HL-60 (cell line): ENCODE measurements around the gene OR52I2.

Source experiments
- DNase-seq, 2 experiments: peaks; one replicate each; pipeline ENCODE4 v3.0.0-alpha.2; 2010 to 2020; ENCODE audit warnings: low read depth in 1 of 2, low spot score in 1 of 2
- H3K27ac ChIP-seq: fragments of 250-450 bp; sonication (Bioruptor Pico); replicated peaks from 2 replicates; pipeline ENCODE4 v1.5.1; 2020; ENCODE audit warnings: mild to moderate bottlenecking, moderate library complexity
- H3K27me3 ChIP-seq: fragments of 250-450 bp; sonication (Bioruptor Pico); 2 replicates; pipeline ENCODE4 v1.5.1; 2021; ENCODE audit warnings: mild to moderate bottlenecking, moderate library complexity; ENCODE audit not compliant: insufficient read depth, poor library complexity, severe bottlenecking
- H3K4me3 ChIP-seq: replicated peaks from 2 replicates; pipeline ENCODE4 v1.5.1; 2011; ENCODE audit warnings: mild to moderate bottlenecking, control low read depth, low read length; ENCODE audit not compliant: insufficient read depth
- GABPA ChIP-seq: IDR thresholded peaks from 2 replicates; pipeline ENCODE4 v1.6.1; 2012; ENCODE audit warnings: low read depth
- POLR2AphosphoS5 ChIP-seq: IDR thresholded peaks from 2 replicates; pipeline ENCODE4 v1.6.1; 2012; ENCODE audit warnings: low read depth
- SPI1 ChIP-seq: IDR thresholded peaks from 2 replicates; pipeline ENCODE4 v1.6.1; 2012; ENCODE audit warnings: low read depth, mild to moderate bottlenecking, borderline replicate concordance
- TF ChIP-seq, protein P1 (sequence below): IDR thresholded peaks from 2 replicates; pipeline ENCODE4 v1.6.1; 2012; ENCODE audit warnings: low read depth; ENCODE audit not compliant: insufficient replicate concordance
- TF ChIP-seq, protein P2 (sequence below): IDR thresholded peaks from one replicate; pipeline ENCODE4 v1.5.1; 2011; ENCODE audit warnings: low read length, control low read depth, inconsistent platforms; ENCODE audit not compliant: insufficient read depth

Gene OR52I2

DNA sequence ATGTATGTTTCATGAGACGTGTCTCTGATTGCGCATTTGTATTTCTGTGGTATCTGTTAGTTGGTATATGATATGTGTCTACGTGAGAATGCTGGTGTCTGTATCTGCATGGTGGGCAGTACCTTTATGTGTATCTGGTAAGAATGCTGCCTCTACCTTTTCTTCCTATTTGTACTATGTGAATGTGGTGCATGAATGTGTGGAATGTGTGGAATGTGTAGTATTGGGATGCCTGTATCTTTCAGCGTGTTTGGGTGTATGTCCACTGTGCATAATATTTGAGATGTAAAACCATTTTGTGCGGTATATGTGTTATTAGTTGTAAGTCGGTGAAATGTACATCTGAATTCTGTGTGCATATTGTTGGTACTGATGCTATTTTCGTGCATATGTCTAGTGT is 60.0 kb downstream of the OR52I2 start:
- DNase-seq = no peak
- peaks cover 1% of the 10 kb centered on the region for H3K27me3 ChIP-seq
- H3K27ac ChIP-seq = no peak overlapping the region
- TF ChIP-seq, protein P1, sequence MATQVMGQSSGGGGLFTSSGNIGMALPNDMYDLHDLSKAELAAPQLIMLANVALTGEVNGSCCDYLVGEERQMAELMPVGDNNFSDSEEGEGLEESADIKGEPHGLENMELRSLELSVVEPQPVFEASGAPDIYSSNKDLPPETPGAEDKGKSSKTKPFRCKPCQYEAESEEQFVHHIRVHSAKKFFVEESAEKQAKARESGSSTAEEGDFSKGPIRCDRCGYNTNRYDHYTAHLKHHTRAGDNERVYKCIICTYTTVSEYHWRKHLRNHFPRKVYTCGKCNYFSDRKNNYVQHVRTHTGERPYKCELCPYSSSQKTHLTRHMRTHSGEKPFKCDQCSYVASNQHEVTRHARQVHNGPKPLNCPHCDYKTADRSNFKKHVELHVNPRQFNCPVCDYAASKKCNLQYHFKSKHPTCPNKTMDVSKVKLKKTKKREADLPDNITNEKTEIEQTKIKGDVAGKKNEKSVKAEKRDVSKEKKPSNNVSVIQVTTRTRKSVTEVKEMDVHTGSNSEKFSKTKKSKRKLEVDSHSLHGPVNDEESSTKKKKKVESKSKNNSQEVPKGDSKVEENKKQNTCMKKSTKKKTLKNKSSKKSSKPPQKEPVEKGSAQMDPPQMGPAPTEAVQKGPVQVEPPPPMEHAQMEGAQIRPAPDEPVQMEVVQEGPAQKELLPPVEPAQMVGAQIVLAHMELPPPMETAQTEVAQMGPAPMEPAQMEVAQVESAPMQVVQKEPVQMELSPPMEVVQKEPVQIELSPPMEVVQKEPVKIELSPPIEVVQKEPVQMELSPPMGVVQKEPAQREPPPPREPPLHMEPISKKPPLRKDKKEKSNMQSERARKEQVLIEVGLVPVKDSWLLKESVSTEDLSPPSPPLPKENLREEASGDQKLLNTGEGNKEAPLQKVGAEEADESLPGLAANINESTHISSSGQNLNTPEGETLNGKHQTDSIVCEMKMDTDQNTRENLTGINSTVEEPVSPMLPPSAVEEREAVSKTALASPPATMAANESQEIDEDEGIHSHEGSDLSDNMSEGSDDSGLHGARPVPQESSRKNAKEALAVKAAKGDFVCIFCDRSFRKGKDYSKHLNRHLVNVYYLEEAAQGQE = no peak
- TF ChIP-seq POLR2AphosphoS5 = no peak
- TF ChIP-seq, protein P2, sequence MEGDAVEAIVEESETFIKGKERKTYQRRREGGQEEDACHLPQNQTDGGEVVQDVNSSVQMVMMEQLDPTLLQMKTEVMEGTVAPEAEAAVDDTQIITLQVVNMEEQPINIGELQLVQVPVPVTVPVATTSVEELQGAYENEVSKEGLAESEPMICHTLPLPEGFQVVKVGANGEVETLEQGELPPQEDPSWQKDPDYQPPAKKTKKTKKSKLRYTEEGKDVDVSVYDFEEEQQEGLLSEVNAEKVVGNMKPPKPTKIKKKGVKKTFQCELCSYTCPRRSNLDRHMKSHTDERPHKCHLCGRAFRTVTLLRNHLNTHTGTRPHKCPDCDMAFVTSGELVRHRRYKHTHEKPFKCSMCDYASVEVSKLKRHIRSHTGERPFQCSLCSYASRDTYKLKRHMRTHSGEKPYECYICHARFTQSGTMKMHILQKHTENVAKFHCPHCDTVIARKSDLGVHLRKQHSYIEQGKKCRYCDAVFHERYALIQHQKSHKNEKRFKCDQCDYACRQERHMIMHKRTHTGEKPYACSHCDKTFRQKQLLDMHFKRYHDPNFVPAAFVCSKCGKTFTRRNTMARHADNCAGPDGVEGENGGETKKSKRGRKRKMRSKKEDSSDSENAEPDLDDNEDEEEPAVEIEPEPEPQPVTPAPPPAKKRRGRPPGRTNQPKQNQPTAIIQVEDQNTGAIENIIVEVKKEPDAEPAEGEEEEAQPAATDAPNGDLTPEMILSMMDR = no peak
- TF ChIP-seq SPI1 = no peak
- TF ChIP-seq GABPA = no peak
- H3K4me3 ChIP-seq = no peak overlapping the region

DNA sequence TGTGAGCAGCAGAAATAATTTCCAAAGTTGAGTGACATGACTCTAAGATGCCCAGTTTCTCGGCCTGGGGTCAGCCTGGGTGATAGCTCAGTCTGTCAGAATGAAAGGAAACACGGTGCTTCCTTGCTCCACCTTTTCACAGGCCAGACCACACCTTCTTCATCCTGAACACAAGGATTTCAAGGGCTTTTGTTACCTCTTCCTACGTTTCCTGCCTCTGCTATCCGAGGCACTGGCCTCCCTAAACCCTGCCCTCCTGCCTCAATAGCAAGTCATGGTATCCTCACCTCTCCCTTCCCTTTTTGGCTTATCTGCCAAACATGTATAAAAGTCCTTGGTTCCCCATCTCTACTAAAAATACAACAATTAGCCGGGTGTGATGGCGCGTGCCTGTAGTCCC is 60.5 kb downstream of the OR52I2 start:
- Histone ChIP-seq H3K4me3 (no peak overlapping the region), H3K27me3 (peaks cover 2% of the 10 kb centered on the region), H3K27ac (no peak overlapping the region)
- TF ChIP-seq POLR2AphosphoS5 = no peak
- TF ChIP-seq, protein P2 = no peak
- TF ChIP-seq, protein P1 = no peak
- TF ChIP-seq SPI1 = no peak
- no peak for TF ChIP-seq GABPA
- no peak for DNase-seq
